Suprapubic skin (tissue), 4 donors: ENCODE results near the gene ESRRB. TPM values are rescaled to one million over a fixed set of nuclear protein-coding genes. Genes with fewer than 3 reads are reported as not detected.

Source experiments
- DNase-seq, 2 donors: peaks; one replicate each; pipeline ENCODE4 v3.0.0-alpha.2; 2019; ENCODE audit warnings: low spot score in 2 of 2
- H3K27ac ChIP-seq: fragments of 200-600 bp; sonication (generic); one replicate; pipeline ENCODE4 v1.5.1; 2019
- H3K27me3 ChIP-seq: fragments of 200-600 bp; sonication (generic); one replicate; pipeline ENCODE4 v1.5.1; 2019
- H3K36me3 ChIP-seq: fragments of 200-600 bp; sonication (generic); one replicate; pipeline ENCODE4 v1.5.1; 2019
- H3K4me1 ChIP-seq: fragments of 200-600 bp; sonication (generic); one replicate; pipeline ENCODE4 v1.5.1; 2019
- H3K4me3 ChIP-seq: fragments of 200-600 bp; sonication (generic); one replicate; pipeline ENCODE4 v1.5.1; 2019; ENCODE audit warnings: mild to moderate bottlenecking
- H3K9me3 ChIP-seq: fragments of 200-600 bp; sonication (generic); one replicate; pipeline ENCODE4 v1.5.1; 2019
- CTCF ChIP-seq, 2 donors: fragments of 200-600 bp in 1 of 2; fragments of 450-650 bp in 1 of 2; sonication (generic) in 1 of 2; IDR thresholded peaks; one replicate each; pipeline ENCODE4 v1.5.1; 2016 to 2019; ENCODE audit warnings: antibody characterized with exemption in 2 of 2, mild to moderate bottlenecking in 1 of 2, moderate library complexity in 1 of 2
- EP300 ChIP-seq: sonication (generic); formaldehyde crosslinking; IDR thresholded peaks from one replicate; pipeline ENCODE4 v1.6.1; 2017; ENCODE audit warnings: antibody characterized with exemption
- POLR2A ChIP-seq, 2 donors: fragments of 450-650 bp; IDR thresholded peaks; one replicate each; pipeline ENCODE4 v1.6.1; 2017; ENCODE audit warnings: antibody characterized with exemption in 2 of 2, mild to moderate bottlenecking in 2 of 2, moderate library complexity in 2 of 2
- POLR2AphosphoS5 ChIP-seq, 3 donors: sonication (generic); formaldehyde crosslinking; IDR thresholded peaks; one replicate each; pipeline ENCODE4 v1.6.1; 2017; ENCODE audit warnings: antibody characterized with exemption in 3 of 3
- WGBS: methylation state at CpG from one replicate; pipeline ENCODE4 v1.1.5; 2018; 5-methylcytosine and 5-hydroxymethylcytosine counted together
- total RNA-seq, 4 donors: library from RNA; depleted of rRNA; stranded (reverse); fragments of >200 nt; gene quantifications; one replicate each; pipeline ENCODE4 v1.1.0, GENCODE V29; 2016

Gene ESRRB
- total RNA-seq, 4 donors from 2014 or later, result 0.38 TPM; not detected in 3

- TF ChIP-seq CTCF (IDR thresholded peaks at IDR 0.05), result no peak
- TF ChIP-seq POLR2AphosphoS5 (IDR thresholded peaks at IDR 0.05), result no peak
- TF ChIP-seq EP300, result no peak
- no peak for TF ChIP-seq POLR2A (IDR thresholded peaks at IDR 0.05)
Observed at GRCh38 chr14:76501156-76501720, 125.3 kb downstream of the ESRRB start.

GRCh38 chr14:76502219-76502618, 126.3 kb downstream of the ESRRB start:
- Histone ChIP-seq H3K36me3 (no peaks in the 10 kb centered on the region), H3K27ac (no peak overlapping the region), H3K9me3 (no peaks in the 10 kb centered on the region), H3K4me3 (no peak overlapping the region), H3K27me3 (peaks cover 12% of the 10 kb centered on the region), H3K4me1 (no peaks in the 10 kb centered on the region)
- TF ChIP-seq POLR2A (IDR thresholded peaks at IDR 0.05) (no peak), EP300 (no peak), POLR2AphosphoS5 (IDR thresholded peaks at IDR 0.05) (no peak), CTCF (IDR thresholded peaks at IDR 0.05) (no peak)
- WGBS, result 94% methylated on average over 4 of the region's 4 CpGs
- DNase-seq, result no peak

More at GRCh38 chr14:76501156-76501720, 125.3 kb downstream of the ESRRB start:
- DNase-seq, result no peak
- H3K27me3 ChIP-seq, result peaks cover 13% of the 10 kb centered on the region
- no peak overlapping the region for H3K4me3 ChIP-seq
- no peaks in the 10 kb centered on the region for H3K9me3 ChIP-seq
- no peaks in the 10 kb centered on the region for H3K36me3 ChIP-seq
- H3K27ac ChIP-seq, result no peak overlapping the region
- 84% methylated on average over 7 of the region's 7 CpGs for WGBS
- H3K4me1 ChIP-seq, result no peaks in the 10 kb centered on the region

GRCh38 chr14:76502638-76503037, 126.7 kb downstream of the ESRRB start:
- no peak for TF ChIP-seq POLR2A (IDR thresholded peaks at IDR 0.05)
- TF ChIP-seq EP300, result no peak
- TF ChIP-seq CTCF (IDR thresholded peaks at IDR 0.05), result no peak
- TF ChIP-seq POLR2AphosphoS5 (IDR thresholded peaks at IDR 0.05), result no peak
- Histone ChIP-seq H3K27me3 (peaks cover 9% of the 10 kb centered on the region), H3K9me3 (no peaks in the 10 kb centered on the region), H3K4me1 (no peaks in the 10 kb centered on the region), H3K4me3 (no peak overlapping the region), H3K27ac (no peak overlapping the region), H3K36me3 (no peaks in the 10 kb centered on the region)
- WGBS, result 90% methylated on average over 3 of the region's 3 CpGs
- DNase-seq, result no peak

- no peaks in the 10 kb centered on the region for H3K9me3 ChIP-seq
- H3K4me3 ChIP-seq, result no peak overlapping the region
- 78% methylated on average over 7 of the region's 7 CpGs for WGBS
- no peaks in the 10 kb centered on the region for H3K36me3 ChIP-seq
- H3K4me1 ChIP-seq, result no peaks in the 10 kb centered on the region
- H3K27me3 ChIP-seq, result peaks cover 8% of the 10 kb centered on the region
- no peak for DNase-seq
- TF ChIP-seq POLR2AphosphoS5 (IDR thresholded peaks at IDR 0.05), result no peak
- no peak for TF ChIP-seq POLR2A (IDR thresholded peaks at IDR 0.05)
- no peak for TF ChIP-seq CTCF (IDR thresholded peaks at IDR 0.05)
- no peak for TF ChIP-seq EP300
- no peak overlapping the region for H3K27ac ChIP-seq
Observed at GRCh38 chr14:76509311-76509710, 133.4 kb downstream of the ESRRB start.

GRCh38 chr14:76510181-76510580, 134.2 kb downstream of the ESRRB start:
- Histone ChIP-seq H3K27me3 (peaks cover 8% of the 10 kb centered on the region), H3K27ac (no peak overlapping the region), H3K4me1 (no peaks in the 10 kb centered on the region), H3K9me3 (no peaks in the 10 kb centered on the region), H3K4me3 (no peak overlapping the region), H3K36me3 (no peaks in the 10 kb centered on the region)
- no peak for DNase-seq
- TF ChIP-seq POLR2AphosphoS5 (IDR thresholded peaks at IDR 0.05) (no peak), EP300 (no peak), POLR2A (IDR thresholded peaks at IDR 0.05) (no peak), CTCF (IDR thresholded peaks at IDR 0.05) (no peak)
- WGBS, result 70% methylated on average over 3 of the region's 3 CpGs
